Activated CD4-positive, CD25-positive, alpha-beta regulatory T cell treated with anti-CD3 and anti-CD28 coated beads, Interleukin-2, amount 50 U/mL, for 24 hours (primary cell): ENCODE results near the gene CHGA.

ENCODE experiments used
- ATAC-seq, 2 donors: fragments of 150-1000 bp; cut with Tn5 transposase; one replicate each; pipeline ENCODE4 v1.10.0; 2021; ENCODE audit warnings: mild to moderate bottlenecking in 1 of 2, moderate library complexity in 1 of 2

CHGA gene

DNA sequence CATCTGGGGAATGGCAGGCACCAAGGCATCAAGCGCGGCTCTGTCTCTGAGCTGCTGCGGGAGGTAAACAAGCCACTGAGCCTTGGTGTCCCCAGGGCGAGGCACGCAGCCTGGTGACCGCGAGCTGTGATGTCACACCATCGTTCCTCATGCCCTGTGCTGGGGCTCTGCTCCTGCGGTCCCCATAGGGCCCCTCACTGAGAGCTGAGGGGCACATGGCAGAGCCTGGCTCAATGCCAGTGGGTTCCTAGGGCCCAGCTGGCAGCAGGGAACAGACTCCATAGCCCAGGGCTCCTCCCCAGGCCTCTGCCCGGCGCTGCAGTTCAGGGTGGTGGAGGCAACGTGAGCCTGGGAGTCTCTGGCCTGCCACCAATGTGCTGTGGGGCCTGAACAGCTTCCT is 22.6 kb downstream of the CHGA start:
- no peak for ATAC-seq

GRCh38 chr14:92945959-92946846 is 23.3 kb downstream of the CHGA start:
- no peak for ATAC-seq

- no peak for ATAC-seq
Observed at GRCh38 chr14:92946847-92947545, 24.0 kb downstream of the CHGA start.

DNA sequence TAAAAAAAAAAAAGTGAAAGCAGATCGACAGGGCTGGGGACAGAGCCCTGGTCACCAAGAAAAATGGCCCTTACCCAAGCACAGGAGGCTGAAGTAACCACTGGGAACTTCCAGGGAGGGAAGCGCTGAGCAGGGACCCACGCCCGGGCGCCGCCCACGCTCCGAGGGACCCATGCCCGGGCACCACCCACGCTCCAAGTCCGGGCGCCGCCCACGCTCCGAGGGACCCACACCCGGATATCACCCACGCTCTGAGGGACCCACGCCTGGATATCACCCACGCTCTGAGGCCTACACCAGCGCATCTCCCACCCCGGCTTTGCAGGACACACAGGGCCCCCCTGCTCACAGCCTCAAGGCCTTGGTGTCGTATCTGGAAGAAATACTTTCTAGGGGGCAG is 25.7 kb downstream of the CHGA start:
- no peak for ATAC-seq

DNA sequence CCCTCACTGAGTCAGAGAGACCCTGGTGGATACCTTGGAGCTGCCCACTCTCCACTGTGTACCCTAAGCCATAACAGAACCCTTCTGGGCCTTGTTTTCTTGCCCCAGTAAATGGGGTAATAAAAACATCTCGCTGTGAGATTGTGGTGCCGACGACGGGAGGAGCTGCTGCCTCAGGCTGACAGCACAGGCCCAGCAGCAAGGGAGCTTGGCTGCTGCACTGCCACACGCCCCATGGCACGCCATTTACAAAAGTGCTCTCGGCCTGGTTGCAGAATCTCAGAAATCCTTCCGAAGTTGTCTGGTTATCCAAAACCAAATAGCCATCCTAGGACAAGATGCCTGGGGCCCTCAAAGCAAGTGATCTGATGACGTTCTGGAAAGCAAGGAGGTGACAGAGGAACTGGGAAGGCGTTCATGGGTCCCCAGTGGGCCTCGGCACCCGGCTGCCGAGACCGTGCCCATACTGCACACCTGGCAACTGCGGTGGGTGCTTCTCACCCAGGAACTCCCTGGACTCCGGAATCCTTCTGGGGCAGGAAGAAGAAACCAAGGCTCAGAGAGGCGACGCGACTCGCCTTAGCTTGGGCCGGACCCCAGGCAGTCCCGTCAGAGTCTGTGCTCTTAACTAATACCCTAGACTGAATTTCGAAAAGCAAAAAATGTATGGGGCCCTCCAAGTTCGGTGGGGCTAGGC is 26.7 kb downstream of the CHGA start:
- ATAC-seq, result no peak

GRCh38 chr14:92950193-92950540 is 27.2 kb downstream of the CHGA start:
- no peak for ATAC-seq

GRCh38 chr14:92950773-92951172 is 27.8 kb downstream of the CHGA start:
- ATAC-seq, result no peak

DNA sequence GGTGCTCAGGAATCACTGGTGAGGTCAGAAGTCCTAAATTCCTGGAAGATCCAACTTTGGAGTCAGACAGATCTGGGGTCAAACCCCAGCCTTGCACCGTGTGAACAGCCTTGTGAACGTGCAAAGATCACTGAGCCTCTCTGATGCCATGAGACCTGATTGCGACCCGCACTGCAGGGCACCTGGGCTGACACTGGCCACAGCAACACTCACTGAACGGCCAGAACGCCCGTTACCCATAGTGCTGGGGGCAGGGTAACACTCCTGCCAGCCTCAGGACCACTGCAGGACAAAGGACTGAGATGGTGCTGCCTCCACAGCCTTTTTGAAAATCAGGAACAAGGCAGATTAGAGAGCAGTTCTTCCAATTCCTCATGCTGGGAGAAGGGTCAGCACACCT is 28.3 kb downstream of the CHGA start:
- ATAC-seq, result no peak

DNA sequence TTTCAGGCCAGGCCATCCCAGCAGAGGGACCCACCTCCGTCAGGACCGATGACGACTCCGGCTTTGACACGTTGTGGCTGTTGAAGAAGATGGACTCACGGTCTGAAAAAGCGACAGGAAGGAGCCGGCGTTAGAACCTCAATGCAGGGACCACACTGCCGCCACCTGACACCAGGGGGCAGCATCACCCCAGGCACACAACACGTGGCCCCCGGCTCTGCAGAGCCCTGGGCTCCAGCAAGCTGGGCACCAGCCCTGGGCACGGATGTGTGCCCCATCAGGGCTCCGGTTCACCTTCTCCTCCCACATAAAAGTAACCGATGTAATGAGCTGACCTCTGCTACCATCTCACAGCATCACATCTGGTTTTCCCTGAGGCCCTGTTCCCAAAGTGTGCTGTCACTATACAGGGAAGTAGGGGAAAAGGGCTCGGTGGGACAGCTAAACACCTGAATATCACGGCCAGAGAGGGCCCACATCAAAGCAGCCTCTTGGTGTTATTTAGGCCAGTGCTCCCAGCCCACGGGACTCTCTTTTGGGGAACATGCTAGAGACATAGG is 29.0 kb downstream of the CHGA start:
- peak; percentile 89 to 94 for ATAC-seq

- ATAC-seq, result no peak
Observed at GRCh38 chr14:92952481-92953298, 29.7 kb downstream of the CHGA start.

DNA sequence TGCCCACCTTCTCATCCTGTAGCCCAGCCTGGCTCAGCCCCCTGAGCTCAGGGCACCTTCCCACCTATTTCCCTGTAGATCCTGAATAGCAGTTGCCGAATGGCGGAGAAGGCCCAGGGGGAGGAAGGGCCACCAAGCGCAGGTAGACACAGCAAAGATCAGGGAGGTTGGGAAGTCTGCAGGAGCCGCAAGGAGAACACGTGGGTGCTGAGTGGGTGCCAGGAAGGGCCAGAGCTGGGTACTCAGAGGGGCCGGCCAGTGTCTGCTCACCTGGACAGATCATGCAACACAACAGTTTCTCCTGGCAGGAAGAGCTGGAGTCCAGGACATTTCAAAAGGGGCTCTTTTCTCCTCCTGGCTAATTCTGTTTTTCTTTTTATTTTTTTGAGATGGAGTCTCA is 30.6 kb downstream of the CHGA start:
- ATAC-seq, result no peak

- ATAC-seq, result no peak
Observed at GRCh38 chr14:92954933-92955332, 32.0 kb downstream of the CHGA start.

GRCh38 chr14:92955381-92955780 is 32.4 kb downstream of the CHGA start:
- no peak for ATAC-seq

DNA sequence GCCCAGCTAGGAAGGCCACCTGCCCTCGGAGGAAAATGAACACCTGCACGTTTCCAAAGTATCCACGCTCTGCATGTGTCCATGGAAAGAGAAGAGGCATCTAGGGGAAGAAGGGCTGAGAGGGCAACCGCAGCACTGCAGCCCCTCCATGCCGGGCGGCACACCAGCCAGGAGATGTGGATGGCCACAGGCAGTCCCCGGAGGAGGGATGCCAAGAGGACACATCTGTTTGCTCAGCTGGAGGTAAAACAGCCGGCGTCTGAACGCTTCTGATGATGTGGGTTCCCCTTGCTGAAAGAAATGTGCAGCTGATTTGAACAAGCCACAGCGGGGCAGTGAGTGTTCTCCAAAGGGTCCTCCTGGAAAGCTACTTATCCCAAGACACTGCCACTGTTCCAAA is 34.0 kb downstream of the CHGA start:
- ATAC-seq, result no peak

DNA sequence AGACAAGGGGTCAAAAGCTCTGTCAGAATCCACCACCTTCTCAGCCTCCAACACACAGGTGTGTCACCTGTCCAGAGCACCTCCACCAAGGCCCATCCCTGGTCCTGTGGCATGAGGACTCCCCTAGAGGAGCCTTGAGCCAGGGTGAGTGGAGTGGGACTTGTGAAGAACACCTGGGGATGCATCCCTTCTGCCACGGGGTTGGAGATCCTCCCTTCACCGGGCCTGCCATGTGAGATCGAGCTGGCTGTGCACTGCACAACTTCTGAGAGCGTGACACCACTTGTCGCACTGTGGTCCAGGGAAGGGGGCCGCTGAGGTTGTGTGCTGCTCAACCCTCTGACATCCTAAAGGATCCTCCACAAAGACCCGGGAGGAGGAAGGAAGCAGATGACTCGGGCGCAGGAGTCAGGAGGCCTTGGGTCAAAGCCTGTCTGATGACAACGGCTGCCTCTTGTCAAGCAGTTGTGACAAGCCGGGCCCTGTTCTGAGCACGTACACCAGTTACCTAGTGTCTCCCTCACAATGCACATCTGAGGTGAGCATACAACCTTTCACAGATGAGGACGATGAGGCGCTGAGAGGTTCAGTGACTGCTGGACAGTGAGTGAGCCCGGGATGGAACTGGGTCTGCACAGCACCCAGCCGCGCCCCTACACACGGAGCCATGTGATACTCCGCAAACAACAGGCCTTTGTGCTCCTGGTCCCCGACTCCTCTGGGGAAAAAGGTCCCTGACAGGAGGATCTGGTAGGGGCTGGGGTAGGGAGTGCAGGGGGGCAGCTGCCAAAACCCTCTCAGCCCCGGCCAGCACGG is 35.6 kb downstream of the CHGA start:
- no peak for ATAC-seq

DNA sequence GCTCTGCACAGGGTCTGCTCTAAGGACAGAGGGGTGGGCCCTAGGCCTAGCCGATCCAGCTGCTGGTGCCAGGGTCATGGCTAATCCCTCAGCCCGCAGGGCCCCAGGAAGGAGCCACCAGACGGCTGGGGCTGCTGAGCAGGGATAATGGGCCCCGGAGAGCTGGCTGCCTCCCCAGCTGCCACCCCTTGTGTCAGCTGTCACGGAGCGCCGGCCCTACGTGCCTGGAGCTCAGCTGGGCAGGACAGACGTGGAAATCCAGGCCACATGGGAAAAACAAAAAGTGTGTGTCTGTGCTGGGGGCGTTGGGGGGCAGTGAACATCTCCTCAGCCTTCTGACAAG is 36.2 kb downstream of the CHGA start:
- ATAC-seq, result no peak

GRCh38 chr14:92959761-92960680 is 37.1 kb downstream of the CHGA start:
- ATAC-seq, result no peak

DNA sequence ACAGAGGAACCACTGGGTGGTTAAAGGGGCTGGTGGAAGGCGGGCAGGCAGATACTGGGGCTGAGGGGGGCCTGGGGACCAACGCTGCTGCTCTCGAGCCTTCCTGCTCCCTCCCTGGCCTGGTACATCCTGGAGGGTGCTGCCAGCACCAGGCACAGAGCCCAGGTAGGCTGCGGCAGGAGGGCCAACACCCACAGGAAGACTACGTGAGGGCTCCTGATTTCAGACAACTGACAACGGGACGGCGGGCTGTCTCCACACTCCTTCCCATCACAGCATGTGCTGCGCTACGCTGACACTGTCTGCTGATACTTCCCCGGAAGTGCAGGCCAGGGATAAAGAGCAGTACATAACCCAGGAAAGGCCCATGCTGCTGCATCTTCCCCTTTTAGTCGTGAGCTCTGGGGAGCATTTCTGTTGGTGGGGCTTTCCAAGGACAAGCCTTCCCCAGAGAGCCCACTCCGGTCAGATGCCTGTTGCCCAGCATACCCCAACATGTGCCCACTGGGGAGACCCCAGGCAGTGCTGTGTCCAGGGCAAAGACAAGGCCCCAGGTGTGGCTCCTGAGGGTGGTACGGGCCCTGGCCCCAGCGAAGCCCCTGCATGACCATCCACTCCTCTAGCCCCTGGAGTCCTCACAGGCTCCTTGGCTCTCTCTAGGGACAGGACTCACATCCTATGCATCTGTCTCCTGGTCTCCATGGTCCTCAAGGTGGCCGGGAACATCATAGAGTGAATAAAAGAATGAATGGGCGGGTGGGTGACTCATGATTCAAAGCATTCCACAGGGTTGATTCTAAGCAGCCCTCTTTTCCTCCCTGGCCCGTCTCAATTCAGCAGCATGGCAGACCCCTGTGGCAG is 38.0 kb downstream of the CHGA start:
- no peak for ATAC-seq

GRCh38 chr14:92961567-92961855 is 38.6 kb downstream of the CHGA start:
- ATAC-seq, result no peak
